Kidney (tissue), 14 donors: ENCODE results near the gene CFAP58. TPM values are rescaled to one million over a fixed set of nuclear protein-coding genes. Genes with fewer than 3 reads are reported as not detected.

Experiments
- DNase-seq, 5 donors: peaks; one replicate each; pipeline ENCODE4 v3.0.0-alpha.2; 2013 to 2020
- FAIRE-seq: peaks from 2 replicates; lab custom pipeline; 2012; peaks lifted over from hg19 to GRCh38; lab: Jason Lieb, UNC
- H3K27ac ChIP-seq, 2 donors: one replicate each; pipeline ENCODE4 v1.7.0; 2013; ENCODE audit warnings: low read depth in 2 of 2, low read length in 2 of 2, inconsistent platforms in 1 of 2
- H3K27me3 ChIP-seq: one replicate; pipeline ENCODE4 v1.7.1; 2013; ENCODE audit warnings: low read length, inconsistent platforms; ENCODE audit not compliant: control insufficient read depth, insufficient read depth
- H3K36me3 ChIP-seq, 3 donors: one replicate each; pipeline versions ENCODE4 v1.7.0 to v1.7.1; 2013; ENCODE audit warnings: low read length in 3 of 3, control low read depth in 1 of 3, inconsistent platforms in 1 of 3; ENCODE audit not compliant: insufficient read depth in 3 of 3, control insufficient read depth in 2 of 3
- H3K4me1 ChIP-seq, 3 donors: one replicate each; pipeline versions ENCODE4 v1.7.0 to v1.7.1; 2013; ENCODE audit warnings: low read length in 3 of 3, inconsistent platforms in 1 of 3, low read depth in 1 of 3; ENCODE audit not compliant: control insufficient read depth in 2 of 3, insufficient read depth in 2 of 3
- H3K4me3 ChIP-seq, 3 donors: one replicate each; pipeline versions ENCODE4 v1.7.0 to v1.8.1; 2013; ENCODE audit warnings: low read length in 3 of 3, control low read depth in 1 of 3, inconsistent platforms in 1 of 3
- H3K9ac ChIP-seq, 3 donors: one replicate each; pipeline versions ENCODE4 v1.7.0 to v1.7.1; 2013; ENCODE audit warnings: low read length in 3 of 3, control low read depth in 1 of 3, inconsistent platforms in 1 of 3
- H3K9me3 ChIP-seq, 3 donors: one replicate each; pipeline versions ENCODE4 v1.7.0 to v1.7.1; 2013; ENCODE audit warnings: low read length in 3 of 3, control low read depth in 1 of 3, inconsistent platforms in 1 of 3; ENCODE audit not compliant: control insufficient read depth in 2 of 3, insufficient read depth in 1 of 3
- CTCF ChIP-seq: IDR thresholded peaks from 3 replicates; pipeline ENCODE4 v1.5.1; 2012; ENCODE audit warnings: mild to moderate bottlenecking, moderate library complexity, borderline replicate concordance; ENCODE audit not compliant: insufficient read depth; ENCODE audit errors: extremely low read depth
- intact Hi-C: fragments of 100-400 bp; cut with DNase I; formaldehyde crosslinking; loops from one replicate; pipeline ENCODE4 v1.11.1; 2022
- polyA plus RNA-seq: library from polyadenylated mRNA; stranded (reverse); fragments of 350-450 nt; fragmentation: Illumina TruSeq; extraction: RNeasy Lipid Tissue Mini Kit (QIAGEN cat#74804); gene quantifications from one replicate; pipeline ENCODE4 v1.2.3, GENCODE V29; 2014; ENCODE audit warnings: low read depth, low replicate concordance; ENCODE audit not compliant: insufficient read depth
- total RNA-seq: library from RNA; stranded (reverse); fragmentation: NEBNext Ultra II Directional; extraction: Animal tissue kit (Norgen Biotek cat#: 25700); gene quantifications from one replicate; pipeline ENCODE4 v1.2.1, GENCODE V29; 2021
- donor health status: control.
- donor health status: control.
- donor health status: control.
- donor health status: control.
- donor health status: control.
- donor health status: DM: yes; HTN: yes; CAD: no.
- donor health status: Normal renal cell carcinoma (clear cell type).

Gene CFAP58
- total and polyA plus RNA-seq, 2 donors from 2014 or later = 0.19 to 0.35 TPM

GRCh38 chr10:104323760-104324201 lies 29.9 kb upstream of the CFAP58 start:
- FAIRE-seq (no peak), DNase-seq (no peak)
- no peaks in the 10 kb centered on the region for H3K27me3 ChIP-seq
- H3K9me3 ChIP-seq = no peaks in the 10 kb centered on the region
- intact Hi-C loops = no loop called here
- no peak overlapping the region for H3K4me3 ChIP-seq
- TF ChIP-seq CTCF = no peak
- no peak overlapping the region for H3K9ac ChIP-seq
- H3K36me3 ChIP-seq = no peaks in the 10 kb centered on the region
- H3K4me1 ChIP-seq = peaks cover 0 to 63% (median 37%) of the 10 kb centered on the region in 3 donors
- H3K27ac ChIP-seq = no peak overlapping the region

DNA sequence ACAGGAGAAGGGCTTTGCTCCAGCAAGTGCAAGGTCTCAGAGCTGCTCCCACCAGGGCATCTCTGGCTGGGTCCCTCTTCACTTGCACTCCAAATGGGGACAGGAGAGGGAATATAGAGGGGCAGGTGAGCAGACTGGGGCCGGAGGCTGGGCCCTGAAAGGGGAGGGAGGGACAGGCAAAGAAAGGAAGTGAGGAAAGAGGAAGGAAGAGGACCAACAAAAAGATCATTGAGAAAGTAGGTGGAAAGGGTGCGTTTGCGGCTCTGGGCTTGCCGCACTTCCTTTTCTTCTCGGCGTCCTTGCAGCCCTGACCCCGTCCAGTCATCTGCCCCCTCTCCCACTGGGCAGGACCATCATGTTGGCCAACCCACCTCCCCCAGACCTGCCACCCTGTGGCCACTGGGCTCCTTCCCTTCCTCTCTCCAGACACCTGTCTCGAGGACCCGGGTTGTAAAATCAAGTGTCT lies 29.4 kb upstream of the CFAP58 start:
- Histone ChIP-seq H3K4me1 (peaks cover 2 to 63% (median 41%) of the 10 kb centered on the region in 3 donors), H3K9ac (no peak overlapping the region), H3K27ac (peak overlapping the region in 1 of 2 donors; percentile 24), H3K36me3 (no peaks in the 10 kb centered on the region), H3K27me3 (no peaks in the 10 kb centered on the region), H3K4me3 (no peak overlapping the region), H3K9me3 (no peaks in the 10 kb centered on the region)
- intact Hi-C loops = no loop called here
- DNase-seq (no peak), FAIRE-seq (no peak)
- no peak for TF ChIP-seq CTCF

DNA sequence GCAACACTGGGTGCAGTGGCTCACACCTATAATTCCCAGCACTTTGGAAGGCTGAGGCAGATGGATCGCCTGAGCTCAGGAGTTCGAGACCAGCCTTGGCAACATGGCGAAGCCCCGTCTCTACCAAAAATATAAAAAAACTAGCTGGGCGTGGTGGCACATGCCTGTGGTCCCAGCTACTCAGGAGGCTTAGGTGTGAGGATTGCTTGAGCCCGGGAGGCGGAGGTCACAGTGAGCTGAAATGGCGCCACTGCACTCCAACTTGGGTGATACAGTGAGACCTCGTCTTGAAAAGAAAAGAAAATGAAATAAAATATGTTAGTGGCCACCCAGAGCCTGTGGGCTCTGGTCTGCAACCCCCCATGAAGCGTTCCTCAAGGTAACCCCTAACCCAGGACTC lies 28.7 kb upstream of the CFAP58 start:
- H3K4me3 ChIP-seq = no peak overlapping the region
- no peak for TF ChIP-seq CTCF
- H3K9me3 ChIP-seq = no peaks in the 10 kb centered on the region
- intact Hi-C loops = no loop called here
- H3K9ac ChIP-seq = no peak overlapping the region
- no peaks in the 10 kb centered on the region for H3K27me3 ChIP-seq
- H3K36me3 ChIP-seq = no peaks in the 10 kb centered on the region
- DNase-seq = no peak
- peak overlapping the region; percentile 69 to 78 for H3K27ac ChIP-seq
- H3K4me1 ChIP-seq = peaks cover 4 to 68% (median 48%) of the 10 kb centered on the region in 3 donors
- FAIRE-seq = no peak
